Measurements from ENCODE around the gene ISM1. TPM values are rescaled to one million over a fixed set of nuclear protein-coding genes. Genes with fewer than 3 reads are reported as not detected.

Gene ISM1
- total and polyA plus RNA-seq, 2 experiments from 2014 or later: 0.15 to 0.63 TPM

DNA sequence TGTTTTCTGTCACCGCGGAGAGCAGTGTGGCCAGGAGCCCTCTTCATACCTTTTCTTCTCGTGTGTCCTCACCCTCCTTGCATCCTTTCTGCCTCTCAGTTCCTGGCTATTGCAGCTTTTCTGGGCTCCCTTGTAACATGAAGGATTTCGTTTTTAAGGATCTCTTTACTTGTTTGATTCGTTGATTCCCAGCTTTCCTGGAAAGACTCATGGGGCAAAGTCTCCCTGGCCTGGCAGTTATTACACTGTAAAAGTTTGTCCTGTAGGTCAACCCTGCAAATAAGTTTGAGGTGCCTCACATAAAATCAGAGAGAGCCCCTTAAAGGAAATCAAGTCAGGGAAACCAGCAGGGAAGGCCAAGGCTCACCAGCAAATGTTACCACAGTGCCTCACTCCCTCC is 70.1 kb downstream of the ISM1 start:
- Mint-ChIP-seq H3K27ac (no peak overlapping the region; the same call in 1 of the 2 replicates), H3K36me3 (ENCODE audit: low read depth) (peaks cover 3% of the 10 kb centered on the region; the same call in 1 of the 3 replicates), H3K4me1 (peaks cover 3% of the 10 kb centered on the region), H3K4me3 (no peak overlapping the region), H3K9me3 (no peaks in the 10 kb centered on the region), H3K27me3 (ENCODE audit: insufficient read depth, low read depth, poor library complexity) (peaks cover 4% of the 10 kb centered on the region)
- no peak for DNase-seq (ENCODE audit: low spot score)
- Histone ChIP-seq H2AFZ (no peak overlapping the region), H3K4me1 (ENCODE audit: insufficient read depth) (no peaks in the 10 kb centered on the region), H3K79me2 (replicated peaks; ENCODE audit: insufficient read depth) (no peaks in the 10 kb centered on the region), H4K20me1 (replicated peaks; ENCODE audit: insufficient read depth) (no peaks in the 10 kb centered on the region), H3K27me3 (ENCODE audit: insufficient read depth) (no peaks in the 10 kb centered on the region), H3F3A (replicated peaks; ENCODE audit: low read depth) (no peaks in the 10 kb centered on the region), H3K27ac (ENCODE audit: low read depth) (no peak overlapping the region), H3K4me2 (no peak overlapping the region), H3K9me2 (ENCODE audit: insufficient read depth) (no peaks in the 10 kb centered on the region), H3K4me3 (no peak overlapping the region), H3K36me3 (ENCODE audit: insufficient read depth) (no peaks in the 10 kb centered on the region)
- TF ChIP-seq NANOG (IDR thresholded peaks at IDR 0.05; ENCODE audit: borderline replicate concordance): no peak
- TF ChIP-seq EZH2 (IDR thresholded peaks at IDR 0.05; ENCODE audit: low read depth, unreplicated experiment): no peak
- TF ChIP-seq ZNF114 (CRISPR knock-in tag; IDR thresholded peaks at IDR 0.05): no peak
- TF ChIP-seq, protein P1, sequence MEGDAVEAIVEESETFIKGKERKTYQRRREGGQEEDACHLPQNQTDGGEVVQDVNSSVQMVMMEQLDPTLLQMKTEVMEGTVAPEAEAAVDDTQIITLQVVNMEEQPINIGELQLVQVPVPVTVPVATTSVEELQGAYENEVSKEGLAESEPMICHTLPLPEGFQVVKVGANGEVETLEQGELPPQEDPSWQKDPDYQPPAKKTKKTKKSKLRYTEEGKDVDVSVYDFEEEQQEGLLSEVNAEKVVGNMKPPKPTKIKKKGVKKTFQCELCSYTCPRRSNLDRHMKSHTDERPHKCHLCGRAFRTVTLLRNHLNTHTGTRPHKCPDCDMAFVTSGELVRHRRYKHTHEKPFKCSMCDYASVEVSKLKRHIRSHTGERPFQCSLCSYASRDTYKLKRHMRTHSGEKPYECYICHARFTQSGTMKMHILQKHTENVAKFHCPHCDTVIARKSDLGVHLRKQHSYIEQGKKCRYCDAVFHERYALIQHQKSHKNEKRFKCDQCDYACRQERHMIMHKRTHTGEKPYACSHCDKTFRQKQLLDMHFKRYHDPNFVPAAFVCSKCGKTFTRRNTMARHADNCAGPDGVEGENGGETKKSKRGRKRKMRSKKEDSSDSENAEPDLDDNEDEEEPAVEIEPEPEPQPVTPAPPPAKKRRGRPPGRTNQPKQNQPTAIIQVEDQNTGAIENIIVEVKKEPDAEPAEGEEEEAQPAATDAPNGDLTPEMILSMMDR (conservative IDR thresholded peaks at IDR 0.05; ENCODE audit: low read depth in 2 of 2): no peak
- TF ChIP-seq JUNB (IDR thresholded peaks at IDR 0.05; ENCODE audit: unreplicated experiment): no peak
- TF ChIP-seq, protein P2, sequence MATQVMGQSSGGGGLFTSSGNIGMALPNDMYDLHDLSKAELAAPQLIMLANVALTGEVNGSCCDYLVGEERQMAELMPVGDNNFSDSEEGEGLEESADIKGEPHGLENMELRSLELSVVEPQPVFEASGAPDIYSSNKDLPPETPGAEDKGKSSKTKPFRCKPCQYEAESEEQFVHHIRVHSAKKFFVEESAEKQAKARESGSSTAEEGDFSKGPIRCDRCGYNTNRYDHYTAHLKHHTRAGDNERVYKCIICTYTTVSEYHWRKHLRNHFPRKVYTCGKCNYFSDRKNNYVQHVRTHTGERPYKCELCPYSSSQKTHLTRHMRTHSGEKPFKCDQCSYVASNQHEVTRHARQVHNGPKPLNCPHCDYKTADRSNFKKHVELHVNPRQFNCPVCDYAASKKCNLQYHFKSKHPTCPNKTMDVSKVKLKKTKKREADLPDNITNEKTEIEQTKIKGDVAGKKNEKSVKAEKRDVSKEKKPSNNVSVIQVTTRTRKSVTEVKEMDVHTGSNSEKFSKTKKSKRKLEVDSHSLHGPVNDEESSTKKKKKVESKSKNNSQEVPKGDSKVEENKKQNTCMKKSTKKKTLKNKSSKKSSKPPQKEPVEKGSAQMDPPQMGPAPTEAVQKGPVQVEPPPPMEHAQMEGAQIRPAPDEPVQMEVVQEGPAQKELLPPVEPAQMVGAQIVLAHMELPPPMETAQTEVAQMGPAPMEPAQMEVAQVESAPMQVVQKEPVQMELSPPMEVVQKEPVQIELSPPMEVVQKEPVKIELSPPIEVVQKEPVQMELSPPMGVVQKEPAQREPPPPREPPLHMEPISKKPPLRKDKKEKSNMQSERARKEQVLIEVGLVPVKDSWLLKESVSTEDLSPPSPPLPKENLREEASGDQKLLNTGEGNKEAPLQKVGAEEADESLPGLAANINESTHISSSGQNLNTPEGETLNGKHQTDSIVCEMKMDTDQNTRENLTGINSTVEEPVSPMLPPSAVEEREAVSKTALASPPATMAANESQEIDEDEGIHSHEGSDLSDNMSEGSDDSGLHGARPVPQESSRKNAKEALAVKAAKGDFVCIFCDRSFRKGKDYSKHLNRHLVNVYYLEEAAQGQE (IDR thresholded peaks at IDR 0.05; ENCODE audit: unreplicated experiment): no peak
- TF ChIP-seq, protein P3, sequence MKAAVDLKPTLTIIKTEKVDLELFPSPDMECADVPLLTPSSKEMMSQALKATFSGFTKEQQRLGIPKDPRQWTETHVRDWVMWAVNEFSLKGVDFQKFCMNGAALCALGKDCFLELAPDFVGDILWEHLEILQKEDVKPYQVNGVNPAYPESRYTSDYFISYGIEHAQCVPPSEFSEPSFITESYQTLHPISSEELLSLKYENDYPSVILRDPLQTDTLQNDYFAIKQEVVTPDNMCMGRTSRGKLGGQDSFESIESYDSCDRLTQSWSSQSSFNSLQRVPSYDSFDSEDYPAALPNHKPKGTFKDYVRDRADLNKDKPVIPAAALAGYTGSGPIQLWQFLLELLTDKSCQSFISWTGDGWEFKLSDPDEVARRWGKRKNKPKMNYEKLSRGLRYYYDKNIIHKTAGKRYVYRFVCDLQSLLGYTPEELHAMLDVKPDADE (IDR thresholded peaks at IDR 0.05): no peak
- ATAC-seq: no peak

DNA sequence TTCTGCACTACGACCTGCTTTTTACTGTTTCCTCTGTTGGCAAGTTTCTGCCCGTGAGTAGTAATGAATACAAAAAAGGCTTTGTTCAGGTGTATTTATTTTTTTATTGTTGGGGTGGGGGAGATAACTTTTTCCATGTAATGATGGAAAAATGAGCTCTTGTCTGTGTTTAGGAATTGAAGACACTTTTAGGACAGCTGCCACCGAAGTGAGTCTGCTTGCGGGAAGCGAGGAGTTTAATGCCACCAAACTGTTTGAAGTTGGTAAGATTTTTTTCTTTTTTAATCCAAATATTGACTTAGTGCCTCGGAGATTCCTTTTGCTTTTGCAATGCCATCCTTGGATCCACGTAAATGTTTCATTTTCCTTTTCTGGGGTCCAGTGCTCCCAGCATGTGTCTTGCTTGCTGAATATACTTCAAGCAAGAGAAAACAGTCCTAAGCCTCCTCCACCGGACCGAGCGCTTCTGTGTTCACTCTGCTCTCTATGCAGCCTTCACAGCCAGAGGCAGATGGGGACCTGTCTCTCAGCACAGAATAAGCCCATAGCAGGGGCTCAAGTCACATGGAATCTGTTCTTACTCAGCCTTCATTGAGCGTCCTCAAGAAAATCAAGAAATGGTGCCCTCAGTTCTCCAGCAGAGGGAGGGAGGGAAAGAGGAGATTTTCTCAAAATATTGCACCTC is 71.3 kb downstream of the ISM1 start:
- H3K27ac Mint-ChIP-seq: no peak overlapping the region
- no peak overlapping the region for H2AFZ ChIP-seq
- peaks cover 3% of the 10 kb centered on the region; the same call in 1 of the 3 replicates for H3K36me3 Mint-ChIP-seq (ENCODE audit: low read depth)
- no peaks in the 10 kb centered on the region for H3K4me1 ChIP-seq (ENCODE audit: insufficient read depth)
- peaks cover 3% of the 10 kb centered on the region for H3K4me1 Mint-ChIP-seq
- no peaks in the 10 kb centered on the region for H3K9me3 Mint-ChIP-seq
- H3K4me2 ChIP-seq: no peak overlapping the region
- no peaks in the 10 kb centered on the region for H3K27me3 ChIP-seq (ENCODE audit: insufficient read depth)
- no peaks in the 10 kb centered on the region for H3K36me3 ChIP-seq (ENCODE audit: insufficient read depth)
- no peaks in the 10 kb centered on the region for H4K20me1 ChIP-seq (replicated peaks; ENCODE audit: insufficient read depth)
- TF ChIP-seq CREB1 (CRISPR knock-in tag; IDR thresholded peaks at IDR 0.05; ENCODE audit: low read depth) (no peak), POLR2AphosphoS5 (IDR thresholded peaks at IDR 0.05; ENCODE audit: low read depth) (no peak)
- TF ChIP-seq, protein P2 (IDR thresholded peaks at IDR 0.05; ENCODE audit: unreplicated experiment): no peak
- peaks cover 4% of the 10 kb centered on the region for H3K27me3 Mint-ChIP-seq (ENCODE audit: insufficient read depth, low read depth, poor library complexity)
- H3K79me2 ChIP-seq (replicated peaks; ENCODE audit: insufficient read depth): no peaks in the 10 kb centered on the region
- no peak overlapping the region for H3K27ac ChIP-seq (ENCODE audit: low read depth)
- H3K9me2 ChIP-seq (ENCODE audit: insufficient read depth): no peaks in the 10 kb centered on the region
- H3K4me3 ChIP-seq: no peak overlapping the region
- H3F3A ChIP-seq (replicated peaks; ENCODE audit: low read depth): no peaks in the 10 kb centered on the region
- no peak overlapping the region for H3K4me3 Mint-ChIP-seq
- DNase-seq (ENCODE audit: low spot score): no peak
- no peak for ATAC-seq
